ENCODE results near the gene CLSTN2.

DNA sequence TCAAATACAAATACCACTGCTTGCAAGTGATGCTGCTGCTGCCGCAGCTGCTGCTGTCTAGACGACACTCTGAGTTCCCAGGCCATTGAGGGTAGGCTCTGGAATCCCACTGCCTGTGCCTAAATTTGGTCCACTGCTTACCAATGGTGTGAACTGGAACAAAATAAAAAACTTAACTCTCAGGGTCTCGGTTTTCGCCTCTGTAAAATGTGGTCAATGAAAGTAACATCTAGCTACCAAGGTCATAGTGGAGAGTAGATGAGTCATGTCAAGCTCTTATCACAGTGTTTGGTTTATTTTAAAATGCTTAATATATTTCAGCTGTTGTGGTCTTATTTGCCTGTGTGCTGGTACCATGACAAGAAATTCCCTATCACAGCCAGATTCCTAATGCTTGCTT, 299.3 kb downstream of the CLSTN2 start:
- no peak for TF ChIP-seq EZH2 (IDR thresholded peaks at IDR 0.05; ENCODE audit: insufficient read depth, low read length)
- TF ChIP-seq, protein P1, sequence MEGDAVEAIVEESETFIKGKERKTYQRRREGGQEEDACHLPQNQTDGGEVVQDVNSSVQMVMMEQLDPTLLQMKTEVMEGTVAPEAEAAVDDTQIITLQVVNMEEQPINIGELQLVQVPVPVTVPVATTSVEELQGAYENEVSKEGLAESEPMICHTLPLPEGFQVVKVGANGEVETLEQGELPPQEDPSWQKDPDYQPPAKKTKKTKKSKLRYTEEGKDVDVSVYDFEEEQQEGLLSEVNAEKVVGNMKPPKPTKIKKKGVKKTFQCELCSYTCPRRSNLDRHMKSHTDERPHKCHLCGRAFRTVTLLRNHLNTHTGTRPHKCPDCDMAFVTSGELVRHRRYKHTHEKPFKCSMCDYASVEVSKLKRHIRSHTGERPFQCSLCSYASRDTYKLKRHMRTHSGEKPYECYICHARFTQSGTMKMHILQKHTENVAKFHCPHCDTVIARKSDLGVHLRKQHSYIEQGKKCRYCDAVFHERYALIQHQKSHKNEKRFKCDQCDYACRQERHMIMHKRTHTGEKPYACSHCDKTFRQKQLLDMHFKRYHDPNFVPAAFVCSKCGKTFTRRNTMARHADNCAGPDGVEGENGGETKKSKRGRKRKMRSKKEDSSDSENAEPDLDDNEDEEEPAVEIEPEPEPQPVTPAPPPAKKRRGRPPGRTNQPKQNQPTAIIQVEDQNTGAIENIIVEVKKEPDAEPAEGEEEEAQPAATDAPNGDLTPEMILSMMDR (IDR thresholded peaks at IDR 0.05; ENCODE audit: insufficient read depth, low read depth, low read length), result no peak
